ENCODE measurements around the gene SLC19A1.

The SLC19A1 gene

GRCh38 chr21:45507888-45508508 is 34.2 kb downstream of the SLC19A1 start:
- Histone ChIP-seq H3K27me3 (no peaks in the 10 kb centered on the region), H3K36me3 (peaks cover 52 to 90% (median 56%) of the 10 kb centered on the region in 3 donors)
- intact Hi-C loops (cut with DNase I; ENCODE audit: low total_unique reads): no loop called here

GRCh38 chr21:45507523-45507875 is 34.7 kb downstream of the SLC19A1 start:
- TF ChIP-seq CTCF (IDR thresholded peaks at IDR 0.05): no peak
- H3K9me3 ChIP-seq: no peaks in the 10 kb centered on the region
- H3K27me3 ChIP-seq: no peaks in the 10 kb centered on the region
- DNase-seq: peak in 1 of 2 donors; percentile 61
- H3K4me3 ChIP-seq: no peak overlapping the region
- peaks cover 47 to 85% (median 53%) of the 10 kb centered on the region in 3 donors for H3K36me3 ChIP-seq
- H3K4me1 ChIP-seq: no peaks in the 10 kb centered on the region
- no peak overlapping the region for H3K27ac ChIP-seq
- intact Hi-C loops (cut with DNase I; ENCODE audit: low total_unique reads): no loop called here

More at GRCh38 chr21:45507888-45508508, 34.2 kb downstream of the SLC19A1 start:
- Histone ChIP-seq H3K27ac (no peak overlapping the region), H3K9me3 (no peaks in the 10 kb centered on the region), H3K4me3 (no peak overlapping the region), H3K4me1 (peaks cover 0 to 4% (median 0%) of the 10 kb centered on the region in 4 donors)
- TF ChIP-seq CTCF (IDR thresholded peaks at IDR 0.05): no peak
- DNase-seq: peak in 1 of 2 donors; percentile 46

GRCh38 chr21:45506836-45507522 is 35.3 kb downstream of the SLC19A1 start:
- Histone ChIP-seq H3K4me3 (no peak overlapping the region), H3K27ac (no peak overlapping the region), H3K27me3 (no peaks in the 10 kb centered on the region), H3K9me3 (no peaks in the 10 kb centered on the region), H3K4me1 (no peaks in the 10 kb centered on the region), H3K36me3 (peaks cover 42 to 84% (median 48%) of the 10 kb centered on the region in 3 donors)
- intact Hi-C loops (cut with DNase I; ENCODE audit: low total_unique reads): no loop called here
- no peak for TF ChIP-seq CTCF (IDR thresholded peaks at IDR 0.05)
- DNase-seq: peak in 1 of 2 donors; percentile 64

- intact Hi-C loops (cut with DNase I; ENCODE audit: low total_unique reads): no loop called here
- Histone ChIP-seq H3K36me3 (peaks cover 35 to 82% (median 41%) of the 10 kb centered on the region in 3 donors), H3K4me3 (no peak overlapping the region), H3K27ac (no peak overlapping the region), H3K4me1 (no peaks in the 10 kb centered on the region), H3K27me3 (no peaks in the 10 kb centered on the region), H3K9me3 (no peaks in the 10 kb centered on the region)
- peak in 1 of 2 donors; percentile 53 for DNase-seq
- no peak for TF ChIP-seq CTCF (IDR thresholded peaks at IDR 0.05)
Observed at GRCh38 chr21:45506241-45506817, 35.9 kb downstream of the SLC19A1 start.

GRCh38 chr21:45505416-45506021 is 36.7 kb downstream of the SLC19A1 start:
- intact Hi-C loops (cut with DNase I; ENCODE audit: low total_unique reads): no loop called here

More at GRCh38 chr21:45505416-45506021, 36.7 kb downstream of the SLC19A1 start:
- H3K4me1 ChIP-seq: no peaks in the 10 kb centered on the region
- no peaks in the 10 kb centered on the region for H3K27me3 ChIP-seq
- peaks cover 32 to 78% (median 37%) of the 10 kb centered on the region in 3 donors for H3K36me3 ChIP-seq
- no peak overlapping the region for H3K27ac ChIP-seq
- H3K9me3 ChIP-seq: no peaks in the 10 kb centered on the region
- H3K4me3 ChIP-seq: no peak overlapping the region
- DNase-seq: peak in 1 of 2 donors; percentile 67
- TF ChIP-seq CTCF (IDR thresholded peaks at IDR 0.05): no peak

Measured in tibial artery (tissue), 4 donors.